ENCODE results near the gene FADS1.

Gene FADS1

DNA sequence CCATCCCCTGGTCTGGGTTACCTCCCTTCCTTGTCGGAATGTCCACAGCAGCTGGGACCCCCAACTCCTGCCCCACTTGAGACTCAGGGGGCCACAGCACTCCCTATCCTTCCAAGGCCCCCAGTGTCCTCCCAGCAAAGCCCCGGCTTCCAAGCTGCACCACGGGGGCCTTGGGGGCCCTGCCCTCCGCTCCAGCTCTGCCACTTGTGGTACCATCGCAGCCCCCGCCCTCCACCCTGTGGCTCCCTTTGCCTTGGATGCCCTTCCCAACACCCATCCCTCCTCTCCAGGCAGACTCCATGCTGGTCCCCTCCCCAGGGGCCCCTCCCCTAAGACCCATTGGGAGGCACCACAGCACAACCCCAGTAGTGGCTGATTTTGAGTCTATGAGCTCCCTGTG is 41.7 kb downstream of the FADS1 start:
- DNase-seq = no peak

DNA sequence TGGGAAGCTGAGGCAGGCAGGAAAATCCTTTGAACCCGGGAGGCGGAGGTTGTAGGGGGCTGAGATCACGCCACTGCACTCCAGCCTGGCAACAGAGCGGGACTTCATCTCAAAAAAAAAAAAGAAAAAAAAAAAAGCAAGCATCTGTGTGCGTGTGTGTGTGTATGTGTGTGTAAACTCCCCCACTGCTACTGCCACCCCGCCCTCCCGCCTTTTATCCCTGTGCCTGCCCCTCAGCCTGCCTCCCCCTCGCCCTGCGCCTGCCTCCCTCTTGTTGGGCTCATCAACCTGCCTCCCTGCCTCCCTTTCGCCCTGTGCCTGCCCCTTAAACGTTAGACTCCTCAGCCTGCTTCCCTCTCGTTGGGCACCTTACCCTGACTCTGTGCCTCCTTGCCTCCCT is 42.4 kb downstream of the FADS1 start:
- DNase-seq = no peak

DNA sequence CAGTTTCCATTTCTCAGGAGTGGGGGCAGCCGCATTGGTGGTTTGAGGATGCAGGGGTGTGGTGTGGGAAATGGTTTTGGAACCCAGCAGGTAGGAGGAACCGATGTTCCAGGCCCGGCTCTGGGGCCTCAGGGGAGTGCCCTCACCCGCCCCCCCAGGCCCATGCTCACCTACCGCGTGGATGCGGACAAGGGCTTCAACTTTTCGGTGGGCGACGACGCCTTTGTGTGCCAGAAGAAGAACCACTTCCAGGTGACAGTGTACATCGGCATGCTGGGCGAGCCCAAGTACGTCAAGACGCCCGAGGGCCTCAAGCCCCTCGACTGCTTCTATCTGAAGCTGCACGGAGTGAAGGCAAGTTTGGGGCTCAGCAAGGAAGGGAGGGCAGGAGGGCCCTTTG is 43.0 kb downstream of the FADS1 start:
- no peak for DNase-seq

DNA sequence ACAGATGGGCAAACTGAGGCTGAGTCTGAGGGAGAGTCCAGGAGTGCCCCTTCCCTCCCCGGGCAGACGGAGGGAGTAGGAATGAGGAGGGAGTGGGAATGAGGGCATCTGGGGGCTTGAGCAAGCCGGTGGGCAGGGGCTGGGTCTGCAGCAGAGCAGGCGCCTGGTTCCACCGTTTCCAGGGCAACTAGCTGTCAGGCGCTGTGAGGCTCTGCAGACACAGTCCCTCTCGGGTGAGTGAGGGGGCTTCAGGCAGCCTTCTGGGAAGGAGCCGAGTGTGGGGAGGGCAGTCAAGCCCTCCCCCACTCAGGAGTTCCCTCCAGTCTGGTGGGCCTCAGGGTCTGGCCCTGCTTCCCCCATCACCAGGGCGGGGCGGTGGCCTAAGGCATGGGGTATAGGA is 43.4 kb downstream of the FADS1 start:
- peak; percentile 78 for DNase-seq

DNA sequence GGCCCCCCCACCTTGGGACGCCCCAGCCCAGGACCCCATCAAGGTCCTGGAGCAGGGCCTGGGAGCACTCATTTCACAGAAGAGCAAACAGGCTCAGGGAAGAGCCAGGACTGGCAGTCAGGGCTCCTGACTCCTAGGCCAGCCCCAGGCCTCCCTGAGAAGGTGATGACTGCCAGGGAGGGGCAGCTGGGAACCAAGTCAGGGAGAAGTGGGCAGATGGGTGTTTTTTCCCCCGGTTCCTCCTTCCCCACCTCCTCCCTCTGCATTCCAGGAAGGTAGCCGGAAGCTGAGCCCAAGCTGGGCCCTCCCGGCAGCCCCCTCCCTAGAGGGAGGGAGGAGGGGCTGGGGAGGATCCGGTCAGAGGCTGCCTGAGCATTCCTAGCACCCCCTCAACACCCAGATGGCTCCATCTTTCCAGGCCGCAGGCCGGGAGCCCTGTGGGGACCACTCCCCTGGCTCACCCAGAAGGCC is 44.8 kb downstream of the FADS1 start:
- DNase-seq = peak; percentile 58

DNA sequence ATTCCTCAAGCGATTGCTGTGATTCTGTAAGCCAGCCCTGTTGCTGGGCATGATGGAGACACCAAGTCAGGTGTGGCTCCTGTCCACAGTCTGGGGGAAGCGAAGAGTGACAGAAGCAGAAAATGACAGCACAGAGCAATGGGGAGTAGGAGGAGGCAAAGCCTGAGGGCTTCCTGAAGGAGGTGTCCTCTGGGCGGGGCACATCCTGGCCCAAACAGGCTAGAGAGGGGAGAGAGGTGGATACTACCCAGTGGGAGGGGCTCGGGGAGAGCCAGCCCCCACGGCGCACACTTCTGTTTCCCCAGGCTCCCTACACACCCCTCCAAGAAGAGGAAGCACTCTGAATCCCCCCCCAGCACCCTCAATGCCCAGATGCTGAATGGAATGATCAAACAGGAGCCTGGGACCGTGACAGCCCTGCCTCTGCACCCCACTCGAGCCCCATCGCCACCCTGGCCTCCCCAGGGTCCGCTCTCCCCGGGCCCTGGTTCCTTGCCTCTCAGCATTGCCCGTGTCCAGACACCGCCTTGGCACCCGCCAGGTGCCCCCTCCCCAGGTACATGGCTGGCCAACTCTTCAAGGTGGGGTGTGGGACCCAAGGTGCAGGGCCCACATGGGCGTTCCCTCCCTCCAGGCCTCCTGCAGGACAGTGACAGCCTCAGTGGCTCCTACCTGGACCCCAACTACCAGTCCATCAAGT is 45.5 kb downstream of the FADS1 start:
- DNase-seq = no peak

DNA sequence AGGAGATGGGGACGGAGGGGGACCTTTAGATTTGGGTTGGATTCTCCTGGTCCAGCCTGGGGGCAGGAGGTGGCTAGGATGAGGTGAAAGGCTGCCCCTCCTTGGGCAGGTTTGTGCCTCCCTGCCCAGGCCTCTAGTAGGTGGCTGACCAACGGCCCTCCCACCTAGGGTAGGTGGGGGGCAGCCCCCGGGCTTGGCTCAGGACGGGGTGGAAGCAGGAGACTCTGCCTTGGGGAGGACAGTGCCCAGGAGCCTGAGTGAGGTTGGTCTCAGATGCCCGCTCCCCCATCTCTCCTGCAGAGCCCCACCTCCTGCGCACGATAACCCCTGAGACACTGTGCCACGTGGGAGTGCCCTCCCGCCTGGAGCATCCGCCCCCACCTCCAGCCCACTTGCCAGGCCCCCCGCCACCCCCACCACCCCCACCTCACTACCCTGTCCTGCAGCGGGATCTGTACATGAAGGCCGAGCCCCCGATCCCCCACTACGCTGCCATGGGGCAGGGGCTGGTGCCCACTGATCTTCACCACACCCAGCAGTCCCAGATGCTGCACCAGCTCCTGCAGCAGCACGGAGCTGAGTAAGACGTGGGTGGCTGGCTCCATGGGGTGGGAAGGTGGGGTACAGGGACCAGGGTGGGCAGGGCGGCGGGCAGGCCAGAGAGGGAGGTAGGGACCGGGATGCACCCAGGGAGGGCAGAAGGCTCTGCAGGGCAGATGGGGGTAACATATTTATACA is 46.7 kb downstream of the FADS1 start:
- DNase-seq = no peak

DNA sequence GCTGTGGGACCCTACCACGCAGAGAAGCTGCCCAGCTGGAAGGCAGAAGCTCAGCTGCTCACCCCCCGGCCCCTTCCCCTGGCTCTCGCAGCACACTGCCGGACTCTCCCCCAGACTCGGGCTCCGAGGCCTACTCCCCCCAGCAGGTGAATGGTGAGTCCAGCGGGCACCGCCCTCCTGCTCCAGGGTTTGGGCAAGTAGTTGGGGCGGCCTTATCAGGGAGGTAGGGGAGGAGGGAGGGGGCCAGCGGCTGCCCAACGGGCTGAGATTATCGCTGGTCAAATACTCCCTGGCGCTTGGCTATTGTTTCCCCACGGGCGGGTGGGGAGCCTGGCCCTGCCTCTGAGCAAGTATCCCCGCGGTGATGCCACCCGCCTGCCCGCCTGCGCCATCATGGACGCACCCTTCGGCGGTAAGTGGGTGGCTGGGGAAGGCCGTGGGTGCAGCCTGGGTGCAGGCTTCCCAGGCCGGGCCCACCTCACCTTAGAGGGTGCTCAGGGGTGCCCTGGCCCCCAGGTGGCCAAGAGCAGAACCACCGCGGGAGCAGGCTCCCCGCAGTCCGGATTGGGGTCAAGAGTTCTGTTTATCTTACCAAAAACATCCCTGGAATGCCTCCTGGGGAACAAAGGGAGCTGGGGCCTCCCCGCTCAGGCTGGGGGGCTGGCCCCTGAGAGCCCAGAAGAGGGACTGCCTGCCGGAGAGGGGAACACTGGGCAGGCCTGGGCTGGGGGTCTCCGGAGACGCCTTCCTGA is 47.5 kb downstream of the FADS1 start:
- DNase-seq = peak; percentile 64

DNA sequence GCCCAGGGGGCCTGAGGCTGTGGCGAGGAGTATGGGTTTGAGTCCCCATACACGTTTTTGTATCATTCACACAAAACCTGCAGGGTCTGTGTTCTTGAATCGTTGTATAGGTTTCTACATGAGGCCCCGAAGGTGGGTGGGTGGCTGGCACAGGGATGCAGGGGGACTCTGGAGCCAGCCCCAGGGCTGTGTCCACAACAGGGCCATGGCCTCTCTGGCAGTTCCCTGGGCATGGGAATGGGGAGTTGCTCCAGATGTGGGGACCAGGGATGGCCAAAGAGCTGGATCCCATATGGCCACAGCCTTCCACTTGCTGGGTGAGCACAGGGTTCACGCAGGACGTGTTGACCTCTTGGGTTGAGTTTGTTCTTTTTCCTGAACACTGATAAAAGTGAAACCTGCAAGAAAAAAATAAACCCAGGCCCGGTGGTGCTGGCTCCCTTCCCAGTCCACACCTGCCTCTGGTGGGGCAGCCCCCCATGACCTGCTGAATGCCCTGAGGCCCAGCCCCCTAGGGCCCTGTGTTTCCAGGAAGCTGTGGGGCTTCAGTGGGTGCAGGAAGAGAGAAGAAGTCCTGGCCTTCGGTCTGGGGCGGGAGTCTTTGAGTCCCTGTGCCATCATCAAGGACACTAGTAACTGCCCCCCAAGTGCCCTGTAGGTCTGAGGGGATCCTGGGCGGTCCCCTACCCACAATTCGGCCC is 48.3 kb downstream of the FADS1 start:
- no peak for DNase-seq

DNA sequence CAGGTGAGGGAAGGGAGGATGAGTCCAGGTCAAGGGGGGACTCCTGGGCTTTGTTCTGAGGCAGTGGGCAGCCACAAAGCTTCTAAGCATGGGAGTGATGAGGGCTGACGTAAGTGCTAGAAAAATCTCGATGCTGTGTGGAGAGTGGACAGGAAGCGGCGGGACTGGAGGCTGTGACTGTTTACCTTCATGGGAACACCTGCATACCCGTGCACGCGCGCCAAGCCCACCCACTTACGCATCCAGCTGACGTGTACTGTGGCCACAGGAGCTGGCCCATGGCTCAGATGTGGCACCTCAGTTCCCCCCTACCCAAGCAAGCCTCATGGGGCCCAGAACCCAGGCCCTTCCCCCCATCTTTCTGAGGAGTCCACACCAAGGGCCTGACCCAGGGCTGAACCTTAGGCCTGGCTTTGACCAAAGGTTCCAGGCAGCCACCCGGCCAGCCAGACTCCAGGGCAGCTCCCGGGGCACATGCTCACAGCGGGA is 50.4 kb downstream of the FADS1 start:
- DNase-seq = no peak

DNA sequence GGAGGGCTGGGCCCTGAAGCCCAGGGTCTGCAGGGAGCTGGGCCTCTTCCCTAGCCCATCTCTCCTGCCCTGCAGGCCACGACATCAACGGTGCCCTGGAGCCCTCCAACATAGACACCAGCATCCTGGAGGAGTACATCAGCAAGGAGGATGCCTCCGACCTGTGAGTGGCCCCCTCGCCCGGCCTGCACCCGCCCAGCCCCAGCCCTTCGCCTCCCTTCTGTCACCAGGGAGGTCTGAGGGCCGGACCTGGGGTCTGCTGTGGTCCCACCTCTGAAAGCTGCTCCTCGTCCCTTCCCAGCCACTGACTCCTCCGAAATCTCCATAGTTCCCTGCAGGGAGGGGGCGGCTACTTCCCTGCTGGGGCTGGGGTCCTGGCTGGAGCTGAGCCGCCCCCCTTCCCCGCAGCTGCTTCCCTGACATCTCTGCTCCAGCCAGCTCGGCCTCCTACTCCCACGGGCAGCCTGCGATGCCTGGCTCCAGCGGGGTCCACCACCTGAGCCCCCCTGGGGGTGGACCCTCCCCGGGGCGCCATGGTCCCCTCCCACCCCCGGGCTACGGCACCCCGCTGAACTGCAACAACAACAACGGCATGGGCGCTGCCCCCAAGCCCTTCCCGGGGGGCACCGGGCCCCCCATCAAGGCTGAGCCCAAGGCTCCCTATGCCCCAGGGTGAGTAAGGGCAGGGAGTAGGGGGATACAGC is 51.1 kb downstream of the FADS1 start:
- DNase-seq = no peak

DNA sequence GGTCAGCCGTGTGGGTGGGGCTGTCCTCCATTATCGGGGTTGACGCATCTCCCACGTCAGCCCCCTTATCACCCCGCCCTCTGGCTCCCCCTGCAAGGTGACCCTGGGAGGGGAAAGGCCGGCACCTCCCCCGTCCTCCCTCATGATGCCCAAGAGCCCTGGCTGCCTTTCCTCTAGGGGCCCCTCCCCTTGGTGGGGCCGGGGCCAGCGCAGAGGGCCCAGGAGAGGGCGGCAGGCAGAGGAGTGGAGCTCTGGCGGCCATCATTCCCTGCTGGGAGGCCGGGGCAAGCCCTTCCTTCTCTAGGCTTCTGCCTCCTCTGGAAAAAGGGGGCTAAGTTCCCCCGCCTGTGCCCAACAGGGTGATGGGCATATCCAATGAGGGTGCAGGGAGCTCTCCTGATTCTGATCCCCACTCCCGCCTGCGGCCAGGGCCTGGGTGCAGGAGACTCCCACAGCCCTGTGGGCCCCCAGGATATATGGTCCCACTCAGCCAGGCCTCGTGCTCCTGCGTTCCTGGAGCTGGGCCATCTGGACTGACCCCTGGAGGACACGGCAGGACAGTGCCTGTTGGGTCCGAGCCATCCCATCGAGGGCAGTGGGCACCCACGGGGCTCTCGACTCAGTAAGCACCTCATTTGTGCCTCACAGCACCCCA is 52.1 kb downstream of the FADS1 start:
- DNase-seq = no peak

DNA sequence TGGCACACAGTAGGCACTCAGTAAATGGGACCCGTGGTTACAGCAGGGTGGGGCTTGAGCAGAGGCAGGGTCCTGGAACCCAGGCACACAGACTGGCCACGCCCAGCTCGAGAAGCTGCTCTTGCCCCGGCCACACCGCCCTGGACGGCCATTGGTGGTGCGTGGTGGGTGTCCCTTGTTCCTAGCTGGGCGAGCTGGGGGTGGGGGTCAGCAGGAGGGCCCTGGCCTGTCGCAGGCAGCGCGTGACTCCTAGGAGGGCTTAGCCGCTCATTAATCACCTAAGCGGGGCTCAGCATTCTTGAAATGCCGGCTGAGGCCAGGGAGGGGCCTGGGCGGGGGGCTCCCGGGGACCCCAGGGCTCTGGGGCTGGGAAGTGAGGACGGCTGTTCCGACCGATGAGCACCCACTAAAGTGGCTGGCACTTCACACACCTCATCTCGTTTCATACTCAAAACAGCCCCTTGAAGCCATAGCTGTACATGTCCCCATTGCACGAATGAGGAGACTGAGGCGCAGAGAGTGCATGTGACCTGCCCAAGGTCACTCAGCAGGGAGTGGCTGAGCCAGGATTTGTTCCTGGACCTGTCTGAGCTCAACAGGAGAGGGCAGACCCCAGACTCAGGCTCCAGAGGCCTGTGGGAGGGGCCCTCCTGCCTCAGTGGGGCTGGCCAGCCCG is 52.7 kb downstream of the FADS1 start:
- no peak for DNase-seq

DNA sequence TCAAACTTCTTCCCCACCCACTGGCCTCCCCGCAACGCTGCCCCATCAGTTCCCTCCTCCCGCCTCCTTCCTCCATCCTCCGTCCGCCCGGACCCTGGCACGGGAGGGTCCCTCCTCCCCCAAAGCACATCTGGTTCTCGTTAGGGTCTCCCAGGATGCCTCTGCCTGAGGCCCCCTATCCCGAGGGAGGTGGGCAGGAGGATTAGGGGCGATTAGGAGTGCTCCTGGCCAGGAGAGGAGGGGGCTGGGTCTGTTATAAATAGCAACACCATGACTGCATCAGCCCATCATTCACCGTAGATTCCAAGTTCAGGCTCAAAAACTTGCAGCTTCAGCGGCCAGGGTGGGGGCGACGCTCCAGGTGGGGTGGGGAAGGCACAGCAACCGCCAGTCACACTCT is 54.0 kb downstream of the FADS1 start:
- DNase-seq = peak; percentile 59

DNA sequence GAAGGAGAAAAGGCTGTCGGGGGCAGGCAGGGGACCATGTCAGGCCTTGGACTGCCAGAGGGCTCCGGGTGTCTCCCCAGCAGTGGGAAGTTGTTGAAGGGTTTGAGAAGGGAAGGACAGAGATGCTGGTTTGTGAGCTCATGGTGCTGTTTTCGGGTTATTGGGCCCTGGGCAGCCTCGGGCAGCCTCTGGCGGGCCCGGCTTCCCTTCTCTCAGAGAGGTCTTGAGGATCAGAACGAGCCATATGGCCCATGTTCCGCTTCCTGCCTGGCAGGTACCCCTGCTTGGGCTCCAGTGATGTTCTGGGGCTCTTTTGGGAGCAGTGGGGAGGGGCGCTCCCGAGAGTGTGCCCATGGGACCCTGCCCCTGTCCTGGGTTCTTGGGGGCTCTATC is 54.6 kb downstream of the FADS1 start:
- no peak for DNase-seq

DNA sequence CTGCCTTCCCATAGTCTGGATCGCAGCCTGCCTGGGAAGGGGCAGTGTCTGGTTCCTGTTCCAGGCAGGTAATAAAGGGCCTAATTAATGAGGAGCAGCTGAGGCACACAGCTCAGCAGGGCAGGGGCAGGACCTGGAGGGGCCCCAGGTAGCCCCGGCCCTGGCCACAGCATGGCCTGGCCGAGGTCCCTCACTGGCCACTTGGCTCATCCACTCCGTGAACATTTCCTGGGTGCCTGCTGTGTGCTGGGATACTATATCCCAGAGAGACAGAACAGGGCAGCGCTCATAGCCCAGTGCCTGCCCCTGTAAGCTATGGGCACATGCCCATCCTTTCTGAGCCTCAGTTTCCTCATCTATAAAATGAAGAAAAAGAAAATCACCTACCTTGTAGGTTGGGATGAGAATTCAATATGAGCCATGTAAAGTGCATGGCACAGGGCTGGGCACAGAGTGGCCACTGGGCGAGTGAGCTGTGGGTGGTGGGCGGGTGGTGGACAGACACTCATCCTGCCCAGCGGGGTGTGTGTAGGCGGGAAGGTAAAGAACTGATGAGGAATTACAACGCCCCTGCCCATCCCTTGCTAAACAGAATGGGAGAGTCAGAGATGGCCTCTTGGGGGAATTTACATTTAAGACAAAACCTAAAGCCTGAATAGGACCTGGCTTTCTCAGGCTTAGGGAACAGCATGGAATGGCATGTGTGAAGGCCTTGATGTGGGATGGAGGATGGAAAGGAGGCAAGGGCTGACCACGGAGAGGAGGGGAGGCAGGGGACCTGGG is 55.2 kb downstream of the FADS1 start:
- DNase-seq = no peak

DNA sequence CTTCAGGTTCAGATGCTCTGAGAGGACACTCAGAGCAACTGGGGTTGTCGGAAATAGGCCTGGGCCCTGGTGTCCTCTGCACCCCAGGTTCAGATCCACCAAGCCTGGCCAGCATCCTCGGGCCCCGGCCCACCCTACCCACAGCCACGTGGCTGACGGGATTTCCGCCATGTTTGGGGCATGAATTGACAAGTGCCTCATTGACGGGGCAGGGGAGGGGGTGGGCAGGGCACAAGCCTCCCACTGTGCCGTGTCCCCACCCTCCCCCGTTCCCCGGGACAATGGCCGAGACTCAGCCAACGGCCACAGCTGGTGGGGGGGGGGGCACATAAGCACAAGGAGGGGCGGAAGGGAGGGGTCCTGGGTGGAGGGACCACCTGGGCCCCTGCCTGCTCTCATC is 55.9 kb downstream of the FADS1 start:
- no peak for DNase-seq

DNA sequence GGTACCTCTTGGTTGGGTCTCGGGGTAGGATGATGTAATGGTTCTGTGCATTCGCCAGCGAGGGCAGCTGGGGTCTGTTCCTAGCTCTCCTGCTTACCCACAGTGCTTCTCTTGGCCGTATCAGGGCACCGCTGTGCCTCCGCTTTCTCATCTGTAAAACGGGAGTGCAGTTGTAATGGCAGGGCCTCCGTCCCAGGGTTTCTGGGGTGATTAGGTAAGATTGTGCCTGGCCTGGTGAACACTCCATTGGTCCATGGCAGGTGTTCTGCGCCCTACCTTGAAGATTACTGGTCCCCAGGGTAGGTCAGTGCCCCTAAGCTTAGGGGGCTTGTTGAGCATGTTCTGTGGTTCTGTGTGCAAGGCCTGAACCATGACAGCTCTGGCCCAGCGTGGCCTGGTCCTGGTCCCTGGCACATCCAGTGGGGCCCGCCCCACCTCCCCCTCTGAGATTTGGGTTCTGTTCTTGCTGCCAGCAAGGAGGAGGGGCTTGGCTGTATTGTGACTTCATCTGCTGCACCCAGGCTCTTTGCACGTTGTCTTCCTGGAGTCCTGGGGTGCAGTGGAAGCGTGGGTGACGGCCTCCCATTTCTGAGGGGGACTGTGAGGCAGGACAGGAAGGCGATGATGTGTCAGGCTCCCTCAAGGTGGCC is 59.5 kb downstream of the FADS1 start:
- DNase-seq = no peak

DNA sequence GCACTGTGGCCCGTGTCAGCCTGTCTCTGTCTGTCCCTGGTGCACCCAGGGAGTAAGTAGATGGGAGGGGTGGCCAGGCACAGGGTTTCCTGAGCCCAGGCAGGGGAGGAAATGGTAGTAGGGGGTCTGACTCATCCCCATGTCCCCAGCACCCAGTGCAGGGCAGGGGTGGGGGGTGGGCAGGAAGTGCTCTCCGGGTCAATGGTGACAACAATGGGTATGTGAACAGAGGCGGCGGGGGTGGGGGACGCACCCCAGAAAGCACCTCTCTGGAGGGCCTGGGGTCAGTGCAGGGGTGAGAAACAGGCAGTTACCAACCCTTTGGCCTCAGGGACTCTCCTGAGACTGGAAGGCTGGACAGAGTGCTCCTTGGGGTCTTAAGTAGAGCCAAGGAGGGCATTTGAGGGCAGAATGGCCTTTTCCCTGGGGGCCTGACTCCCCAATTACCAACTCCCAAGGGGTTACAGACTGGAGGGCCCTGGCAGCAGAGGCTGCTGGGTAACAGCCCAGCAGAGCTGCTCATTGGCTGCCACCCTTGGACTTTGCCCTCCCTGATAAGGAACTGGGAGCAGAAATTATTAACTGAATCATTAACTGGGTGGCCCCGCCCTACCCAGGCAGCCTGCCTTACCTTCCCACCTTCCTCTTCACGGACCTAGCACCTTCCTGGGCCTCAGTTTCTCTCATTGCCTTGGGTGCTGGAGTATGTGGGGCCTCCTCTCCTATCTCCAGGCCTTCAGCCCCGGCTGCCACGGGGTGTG is 60.2 kb downstream of the FADS1 start:
- no peak for DNase-seq

Measured in eye (tissue), 1 donor.